Left hindlimb (tissue), 1 donor: ENCODE data around the gene SERPIND1.
"Not testable (repeated sequence)": the region's sequence is repeated elsewhere in the genome, so short reads cannot be mapped to it uniquely, and the experiment has no call there.

Experiments
- DNase-seq: peaks from one replicate; pipeline ENCODE4 v3.0.0-alpha.2; 2018

SERPIND1 gene

DNA sequence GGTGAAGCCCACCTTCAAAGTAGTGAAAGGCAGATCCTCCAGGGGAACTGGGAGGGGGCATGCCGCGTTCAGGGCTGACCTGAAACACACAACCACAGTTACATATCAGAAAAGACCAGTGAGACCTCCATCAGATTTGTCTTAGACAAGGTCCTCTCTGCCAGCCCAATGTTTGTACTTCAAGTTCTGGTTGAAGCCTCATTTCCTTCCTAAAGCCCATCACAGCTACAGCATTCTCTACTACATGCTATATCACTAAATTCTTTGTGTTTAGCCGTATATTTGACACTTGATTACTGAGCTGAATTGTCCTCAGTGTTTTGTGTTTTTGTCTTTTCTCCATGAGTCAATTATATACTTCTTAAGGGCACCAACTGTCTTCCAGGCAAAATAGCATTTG lies 44.6 kb downstream of the SERPIND1 start:
- DNase-seq = no peak

- no peak for DNase-seq
Measured at GRCh38 chr22:20819471-20819870, 45.6 kb downstream of the SERPIND1 start.

DNA sequence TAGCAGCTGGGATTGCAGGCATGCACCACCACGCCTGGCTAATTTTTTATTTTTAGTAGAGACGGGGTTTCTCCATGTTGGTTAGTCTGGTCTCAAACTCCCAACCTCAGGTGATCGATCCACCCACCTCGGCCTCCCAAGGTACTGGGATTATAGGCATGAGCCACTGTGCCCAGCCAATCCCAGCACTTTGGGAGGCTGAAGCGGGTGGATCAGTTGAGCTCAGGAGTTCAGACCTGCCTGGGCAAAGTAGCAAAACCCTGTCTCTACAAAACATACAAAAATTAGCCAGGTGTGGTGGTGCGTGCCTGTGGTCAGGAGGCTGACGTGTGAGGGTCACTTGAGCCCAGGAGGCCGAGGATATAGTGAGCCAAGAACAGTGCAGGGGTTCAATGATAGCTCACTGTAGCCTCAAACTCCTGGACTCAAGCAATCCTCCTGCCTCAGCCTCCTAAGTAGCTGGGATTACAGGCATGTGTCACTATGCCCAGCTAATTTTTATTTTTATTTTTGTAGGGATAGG lies 47.9 kb downstream of the SERPIND1 start:
- not testable (repeated sequence) for DNase-seq

- no peak for DNase-seq
Measured at GRCh38 chr22:20822240-20822639, 48.3 kb downstream of the SERPIND1 start.

- DNase-seq = no peak
Measured at GRCh38 chr22:20823264-20823663, 49.4 kb downstream of the SERPIND1 start.

DNA sequence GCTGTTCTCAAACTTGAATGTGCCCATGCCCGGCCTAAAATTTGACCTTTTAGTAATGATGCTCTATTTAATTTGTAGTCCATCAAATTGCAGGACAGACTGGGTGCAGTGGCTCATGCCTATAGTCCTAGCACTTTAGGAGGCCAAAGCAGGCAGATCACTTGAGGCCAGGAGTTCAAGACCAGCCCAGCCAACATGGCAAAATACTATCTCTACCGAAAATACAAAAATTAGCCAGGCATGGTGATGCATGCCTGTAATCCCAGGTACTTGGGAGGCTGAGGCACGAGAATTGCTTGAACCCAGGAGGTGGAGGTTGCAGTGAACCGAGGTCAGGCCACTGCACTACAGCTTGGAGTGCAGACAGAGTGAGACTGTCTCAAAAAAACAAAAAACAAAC lies 51.3 kb downstream of the SERPIND1 start:
- DNase-seq = not testable (repeated sequence)

DNA sequence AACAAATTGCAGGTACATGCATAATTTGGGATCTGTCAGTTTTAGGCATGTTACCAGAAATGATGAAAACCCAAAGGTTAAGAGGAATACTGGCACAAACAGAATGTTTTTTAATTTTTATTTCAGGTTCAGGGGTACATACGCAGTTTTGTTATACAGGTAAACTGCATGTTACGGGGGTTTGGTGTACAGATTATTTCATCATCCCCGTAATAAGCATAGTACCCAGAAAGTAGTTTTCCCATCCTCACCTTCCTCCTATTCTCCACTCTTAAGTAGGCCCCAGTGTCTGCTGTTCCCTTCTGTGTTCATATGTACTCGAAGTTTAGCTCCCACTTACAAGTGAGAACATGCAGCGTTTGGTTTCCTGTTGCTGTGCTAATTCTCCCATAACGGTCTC lies 51.7 kb downstream of the SERPIND1 start:
- no peak for DNase-seq

DNA sequence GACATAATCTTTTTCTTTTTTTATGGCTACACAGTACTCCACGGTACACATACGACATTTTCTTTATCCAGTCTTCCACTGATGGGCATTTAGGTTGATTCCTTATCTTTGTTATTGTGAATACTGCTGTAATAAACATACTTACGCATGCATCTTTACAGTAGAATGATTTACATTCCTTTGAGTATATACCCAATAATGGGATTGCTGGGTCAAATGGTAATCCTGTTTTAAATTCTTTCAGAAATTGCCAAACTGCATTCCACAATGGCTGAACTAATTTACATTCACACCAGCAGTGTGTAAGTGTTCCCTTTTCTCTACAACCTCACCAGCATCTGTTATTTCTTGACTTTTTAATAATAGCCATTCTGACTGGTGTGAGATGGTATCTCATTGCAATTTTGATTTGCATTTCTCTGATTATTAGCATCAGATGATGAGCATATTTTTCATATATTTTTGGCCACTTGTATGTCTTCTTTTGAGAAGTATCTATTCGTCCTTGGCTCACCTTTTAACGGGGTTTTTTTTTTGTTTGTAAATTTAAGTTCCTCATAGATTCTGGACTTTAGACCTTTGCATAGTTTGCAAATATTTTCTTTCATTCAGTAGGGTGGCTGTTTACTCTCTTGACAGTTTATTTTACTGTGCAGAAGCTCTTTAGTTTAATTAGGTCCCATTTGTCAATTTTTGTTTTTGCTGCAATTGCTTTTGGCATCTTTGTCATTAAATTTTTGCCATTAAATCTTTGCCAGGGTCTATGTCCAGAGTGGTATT lies 52.6 kb downstream of the SERPIND1 start:
- not testable (repeated sequence) for DNase-seq

GRCh38 chr22:20829491-20830134 lies 55.7 kb downstream of the SERPIND1 start:
- no peak for DNase-seq

- DNase-seq = no peak
Measured at GRCh38 chr22:20833225-20833665, 59.3 kb downstream of the SERPIND1 start.

DNA sequence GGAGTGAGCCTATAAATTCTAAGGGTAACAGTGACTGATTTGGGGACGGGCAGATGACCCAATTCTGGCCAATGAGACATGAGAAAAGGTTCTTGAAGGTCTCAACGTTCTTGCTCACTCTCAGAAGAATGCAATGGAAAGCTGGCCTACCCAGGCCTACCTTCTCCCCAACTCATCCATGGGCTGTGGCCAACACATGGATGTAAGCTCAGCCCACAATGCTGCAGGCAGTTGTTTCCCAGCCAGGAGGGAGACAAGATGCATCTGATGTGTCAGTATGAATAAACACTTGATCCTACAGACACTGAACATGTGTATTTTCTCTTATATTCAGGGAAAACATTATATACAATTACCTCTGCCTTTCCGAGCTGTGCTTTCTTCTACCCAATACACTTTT lies 60.3 kb downstream of the SERPIND1 start:
- DNase-seq = no peak

GRCh38 chr22:20834725-20835124 lies 60.8 kb downstream of the SERPIND1 start:
- DNase-seq = no peak
